Lung (tissue), 12 donors: Measurements from ENCODE around the gene TSEN34. TPM values are rescaled to one million over a fixed set of nuclear protein-coding genes. Genes with fewer than 3 reads are reported as not detected.
A peak's percentile ranks its signal among the peaks of the same experiment; 100 is the strongest.
"Not testable (repeated sequence)": the region's sequence is repeated elsewhere in the genome, so short reads cannot be mapped to it uniquely, and the experiment has no call there.

Source experiments
- ATAC-seq: fragments of 200-7000 bp; cut with Tn5 transposase; one replicate; pipeline ENCODE4 v1.9.1; 2020; ENCODE audit warnings: moderate number of reproducible peaks; ENCODE audit not compliant: insufficient read depth, low FRiP score
- DNase-seq, 3 donors: peaks; one replicate each; pipeline ENCODE4 v3.0.0-alpha.2; 2013 to 2017
- H3K27ac ChIP-seq, 2 donors: one replicate each; pipeline ENCODE4 v1.5.1; 2013; ENCODE audit warnings: mild to moderate bottlenecking in 2 of 2, moderate library complexity in 2 of 2, control low read depth in 1 of 2, inconsistent platforms in 1 of 2, low read depth in 1 of 2, low read length in 1 of 2
- H3K27me3 ChIP-seq, 3 donors: one replicate each; pipeline ENCODE4 v1.5.1; 2013; ENCODE audit warnings: low read length in 2 of 3; ENCODE audit not compliant: control insufficient read depth in 3 of 3, insufficient read depth in 3 of 3
- H3K36me3 ChIP-seq, 4 donors: one replicate each; pipeline ENCODE4 v1.5.1; 2013; ENCODE audit warnings: low read length in 4 of 4, mild to moderate bottlenecking in 1 of 4, moderate library complexity in 1 of 4; ENCODE audit not compliant: control insufficient read depth in 4 of 4, insufficient read depth in 4 of 4
- H3K4me1 ChIP-seq, 5 donors: one replicate each; pipeline ENCODE4 v1.5.1; 2013; ENCODE audit warnings: low read length in 5 of 5, mild to moderate bottlenecking in 2 of 5, moderate library complexity in 1 of 5; ENCODE audit not compliant: control insufficient read depth in 5 of 5, insufficient read depth in 5 of 5
- H3K4me3 ChIP-seq: one replicate; pipeline ENCODE4 v1.5.1; 2013; ENCODE audit warnings: mild to moderate bottlenecking, control low read depth, moderate library complexity
- H3K9ac ChIP-seq, 2 donors: one replicate each; pipeline ENCODE4 v1.5.1; 2013; ENCODE audit warnings: low read length in 2 of 2, control low read depth in 1 of 2; ENCODE audit not compliant: insufficient read depth in 1 of 2
- H3K9me3 ChIP-seq, 4 donors: one replicate each; pipeline ENCODE4 v1.5.1; 2013; ENCODE audit warnings: low read length in 3 of 4, mild to moderate bottlenecking in 1 of 4, moderate library complexity in 1 of 4; ENCODE audit not compliant: control insufficient read depth in 4 of 4, insufficient read depth in 3 of 4
- WGBS, 2 donors: extraction: QIAGEN DNeasy Blood & Tissue Kit; methylation state at CpG; one replicate each; pipeline ENCODE4 v1.1.7; 2013; 5-methylcytosine and 5-hydroxymethylcytosine counted together
- polyA plus RNA-seq, 2 donors: library from polyadenylated mRNA; stranded (reverse); fragments of 200-250 nt; gene quantifications; one replicate each; pipeline ENCODE4 v1.2.1, GENCODE V29; 2013
- total RNA-seq, 2 donors: library from RNA; depleted of rRNA in 1 of 2; stranded (reverse); fragments of >200 nt in 1 of 2; gene quantifications; one replicate each; pipeline ENCODE4 v1.2.1, GENCODE V29; 2014 to 2021
- TF ChIP-seq, protein P1 (sequence below): IDR thresholded peaks from 2 replicates; pipeline ENCODE4 v1.5.1; 2012; ENCODE audit warnings: mild to moderate bottlenecking; ENCODE audit errors: control extremely low read depth, extremely low read depth
- donor health status: control.
- donor health status: control.
- donor health status: Bipolar disorder and iron deficiency.
- donor health status: healthy.
- donor health status: DM: yes; HTN: yes; CAD: no.

TSEN34 gene
- total and polyA plus RNA-seq, 4 donors = 38.0 to 102 (median 55.2) TPM

DNA sequence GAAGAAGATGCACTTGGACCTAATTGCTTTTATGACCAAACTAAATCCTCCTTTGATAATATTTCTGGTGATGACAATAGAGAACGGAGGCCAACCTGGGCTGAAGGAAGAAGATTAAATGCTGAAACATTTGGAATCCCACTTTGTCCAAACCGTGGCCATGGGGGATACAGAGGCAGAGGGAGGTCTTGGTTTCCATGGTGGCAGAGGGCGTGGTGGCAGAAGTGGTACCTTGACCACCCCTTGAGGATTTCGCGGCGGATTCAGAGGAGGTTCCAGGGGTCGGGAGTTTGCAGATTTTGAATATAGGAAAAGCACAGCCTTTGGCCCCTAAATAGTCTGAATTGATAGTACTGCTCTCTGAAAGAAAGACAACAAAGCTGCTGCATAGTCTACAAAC lies 38.9 kb downstream of the TSEN34 start:
- ATAC-seq (no peak), DNase-seq (no peak)
- no peaks in the 10 kb centered on the region for H3K9me3 ChIP-seq
- H3K4me1 ChIP-seq = no peaks in the 10 kb centered on the region
- peaks cover 0 to 5% (median 0%) of the 10 kb centered on the region in 3 donors for H3K27me3 ChIP-seq
- 86 to 93% methylated on average over 7 of the region's 7 CpGs for WGBS, 2 donors
- no peak overlapping the region for H3K4me3 ChIP-seq
- TF ChIP-seq, protein P1, sequence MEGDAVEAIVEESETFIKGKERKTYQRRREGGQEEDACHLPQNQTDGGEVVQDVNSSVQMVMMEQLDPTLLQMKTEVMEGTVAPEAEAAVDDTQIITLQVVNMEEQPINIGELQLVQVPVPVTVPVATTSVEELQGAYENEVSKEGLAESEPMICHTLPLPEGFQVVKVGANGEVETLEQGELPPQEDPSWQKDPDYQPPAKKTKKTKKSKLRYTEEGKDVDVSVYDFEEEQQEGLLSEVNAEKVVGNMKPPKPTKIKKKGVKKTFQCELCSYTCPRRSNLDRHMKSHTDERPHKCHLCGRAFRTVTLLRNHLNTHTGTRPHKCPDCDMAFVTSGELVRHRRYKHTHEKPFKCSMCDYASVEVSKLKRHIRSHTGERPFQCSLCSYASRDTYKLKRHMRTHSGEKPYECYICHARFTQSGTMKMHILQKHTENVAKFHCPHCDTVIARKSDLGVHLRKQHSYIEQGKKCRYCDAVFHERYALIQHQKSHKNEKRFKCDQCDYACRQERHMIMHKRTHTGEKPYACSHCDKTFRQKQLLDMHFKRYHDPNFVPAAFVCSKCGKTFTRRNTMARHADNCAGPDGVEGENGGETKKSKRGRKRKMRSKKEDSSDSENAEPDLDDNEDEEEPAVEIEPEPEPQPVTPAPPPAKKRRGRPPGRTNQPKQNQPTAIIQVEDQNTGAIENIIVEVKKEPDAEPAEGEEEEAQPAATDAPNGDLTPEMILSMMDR = no peak
- peak overlapping the region in 1 of 2 donors; percentile 16 for H3K9ac ChIP-seq
- no peak overlapping the region for H3K27ac ChIP-seq
- no peaks in the 10 kb centered on the region for H3K36me3 ChIP-seq

DNA sequence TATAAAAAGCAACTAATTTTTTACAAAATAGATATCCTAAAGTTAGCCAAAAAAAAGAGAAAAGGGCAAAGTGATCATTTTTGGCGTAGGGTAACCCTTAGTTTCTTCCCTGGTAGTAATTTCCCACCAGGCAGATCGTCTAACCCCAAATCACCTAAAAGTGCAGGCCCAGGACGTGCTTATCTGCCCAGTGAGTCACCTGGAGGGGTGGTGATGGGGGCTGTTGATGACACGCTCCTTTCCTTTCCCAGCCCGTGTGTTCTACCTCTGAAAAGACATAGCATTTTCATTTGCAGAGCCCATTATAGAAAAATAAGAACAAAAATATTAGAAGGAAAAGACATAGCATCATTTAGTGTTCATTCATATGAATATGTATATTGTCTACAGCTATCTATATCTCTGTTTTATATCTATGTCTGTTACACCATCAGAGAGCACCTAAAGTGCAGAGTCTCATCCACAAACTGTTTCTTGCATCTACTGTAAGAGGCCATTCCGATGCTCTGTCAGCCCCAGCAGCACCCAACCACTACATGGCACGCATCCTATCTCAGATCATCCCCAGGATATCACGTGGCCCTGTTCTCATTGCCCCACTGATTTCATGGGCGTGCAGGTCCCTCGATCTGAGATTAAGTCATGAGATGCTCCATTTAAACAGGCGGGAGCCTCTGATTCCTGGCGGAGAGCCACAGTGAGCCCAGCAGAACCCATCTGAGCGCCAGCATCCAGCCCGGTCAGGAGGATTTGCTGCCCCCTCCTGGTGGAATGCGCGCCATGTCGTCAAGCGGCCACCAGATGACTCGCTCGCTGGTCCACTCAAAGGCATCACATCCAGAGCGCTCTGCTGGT lies 40.2 kb downstream of the TSEN34 start:
- Histone ChIP-seq H3K36me3 (no peaks in the 10 kb centered on the region), H3K4me1 (no peaks in the 10 kb centered on the region), H3K9me3 (no peaks in the 10 kb centered on the region), H3K27me3 (peaks cover 0 to 5% (median under 1%) of the 10 kb centered on the region in 3 donors), H3K9ac (no peak overlapping the region), H3K27ac (no peak overlapping the region), H3K4me3 (no peak overlapping the region)
- 22 to 28% methylated on average over 21 of the region's 21 CpGs for WGBS, 2 donors
- DNase-seq (peak; percentile 77 to 91 (median 89)), ATAC-seq (peak; percentile 95)
- TF ChIP-seq, protein P1 = peak; percentile 95

DNA sequence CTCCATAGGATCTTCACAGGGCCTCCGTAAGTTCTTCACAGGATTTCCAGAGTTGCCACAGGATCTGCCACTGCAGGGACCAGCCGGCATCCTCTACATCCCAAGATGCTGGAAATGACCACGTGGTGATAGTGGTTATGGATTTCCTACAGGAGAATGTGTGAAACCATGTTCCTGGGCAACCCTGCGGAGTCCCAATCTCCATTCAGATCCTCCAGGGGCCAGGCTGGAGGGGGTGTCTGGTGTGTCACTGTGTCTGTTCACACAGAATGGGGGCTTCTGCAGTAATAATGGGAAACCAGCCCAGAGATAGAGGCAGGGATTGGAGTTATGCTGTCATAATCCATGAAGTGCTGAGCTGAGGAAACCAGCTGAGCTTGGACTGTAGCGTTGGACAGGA lies 42.8 kb downstream of the TSEN34 start:
- DNase-seq (no peak), ATAC-seq (no peak)
- no peaks in the 10 kb centered on the region for H3K9me3 ChIP-seq
- H3K27me3 ChIP-seq = peaks cover 0 to 5% (median 4%) of the 10 kb centered on the region in 3 donors
- WGBS, 2 donors = 5 to 86% methylated on average over 5 of the region's 5 CpGs
- TF ChIP-seq, protein P1 = no peak
- H3K4me1 ChIP-seq = no peaks in the 10 kb centered on the region
- no peaks in the 10 kb centered on the region for H3K36me3 ChIP-seq
- no peak overlapping the region for H3K27ac ChIP-seq
- no peak overlapping the region for H3K9ac ChIP-seq
- no peak overlapping the region for H3K4me3 ChIP-seq

DNA sequence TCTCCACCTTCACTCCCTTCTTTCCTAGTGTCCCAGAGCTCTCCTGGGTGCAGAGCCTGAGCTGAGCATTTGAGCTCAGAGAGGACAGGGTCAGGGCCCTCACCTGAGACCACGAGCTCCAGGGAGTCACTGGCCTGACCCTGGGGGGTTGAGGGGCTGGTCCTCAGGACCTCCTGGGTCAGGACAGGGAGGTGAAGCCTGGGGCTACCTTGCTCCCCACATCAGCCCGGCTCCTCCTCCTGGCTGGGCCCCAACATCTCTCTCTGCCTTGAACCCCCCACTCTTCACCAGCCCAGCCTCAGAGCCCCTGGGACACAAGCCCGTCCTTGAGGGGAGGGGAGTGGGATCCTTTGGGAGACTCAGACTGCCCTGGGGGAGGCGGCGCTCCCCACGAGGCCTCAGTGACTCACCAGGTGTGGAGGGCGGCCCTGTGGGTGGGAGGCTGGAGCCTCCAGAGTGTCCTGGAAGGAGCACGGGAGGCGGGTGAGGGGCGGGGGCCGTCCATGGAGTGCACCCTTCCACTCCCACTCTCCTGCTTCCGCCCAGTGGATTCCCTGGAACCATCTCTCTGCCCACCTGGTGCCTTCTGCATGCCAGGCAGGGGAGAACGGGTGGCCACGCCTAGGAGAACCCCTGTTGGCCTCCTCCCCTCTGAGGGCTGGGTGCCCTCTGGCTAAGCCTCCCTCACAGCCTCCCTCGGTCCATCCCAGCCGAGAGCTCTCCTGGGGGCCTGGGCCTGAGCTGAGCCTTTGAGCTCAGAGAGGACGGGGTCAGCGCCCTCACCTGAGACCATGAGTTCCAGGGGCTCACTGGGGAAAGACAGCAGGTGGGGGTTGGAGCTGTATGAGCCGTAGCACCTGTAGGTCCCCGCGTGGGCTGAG lies 48.6 kb downstream of the TSEN34 start:
- DNase-seq, H3K36me3 ChIP-seq, H3K27ac ChIP-seq, H3K4me3 ChIP-seq, H3K4me1 ChIP-seq, ATAC-seq, H3K9ac ChIP-seq, H3K9me3 ChIP-seq, H3K27me3 ChIP-seq: not testable (repeated sequence)
- 70 to 87% methylated on average over 14 to 15 of the region's 21 CpGs for WGBS, 2 donors

DNA sequence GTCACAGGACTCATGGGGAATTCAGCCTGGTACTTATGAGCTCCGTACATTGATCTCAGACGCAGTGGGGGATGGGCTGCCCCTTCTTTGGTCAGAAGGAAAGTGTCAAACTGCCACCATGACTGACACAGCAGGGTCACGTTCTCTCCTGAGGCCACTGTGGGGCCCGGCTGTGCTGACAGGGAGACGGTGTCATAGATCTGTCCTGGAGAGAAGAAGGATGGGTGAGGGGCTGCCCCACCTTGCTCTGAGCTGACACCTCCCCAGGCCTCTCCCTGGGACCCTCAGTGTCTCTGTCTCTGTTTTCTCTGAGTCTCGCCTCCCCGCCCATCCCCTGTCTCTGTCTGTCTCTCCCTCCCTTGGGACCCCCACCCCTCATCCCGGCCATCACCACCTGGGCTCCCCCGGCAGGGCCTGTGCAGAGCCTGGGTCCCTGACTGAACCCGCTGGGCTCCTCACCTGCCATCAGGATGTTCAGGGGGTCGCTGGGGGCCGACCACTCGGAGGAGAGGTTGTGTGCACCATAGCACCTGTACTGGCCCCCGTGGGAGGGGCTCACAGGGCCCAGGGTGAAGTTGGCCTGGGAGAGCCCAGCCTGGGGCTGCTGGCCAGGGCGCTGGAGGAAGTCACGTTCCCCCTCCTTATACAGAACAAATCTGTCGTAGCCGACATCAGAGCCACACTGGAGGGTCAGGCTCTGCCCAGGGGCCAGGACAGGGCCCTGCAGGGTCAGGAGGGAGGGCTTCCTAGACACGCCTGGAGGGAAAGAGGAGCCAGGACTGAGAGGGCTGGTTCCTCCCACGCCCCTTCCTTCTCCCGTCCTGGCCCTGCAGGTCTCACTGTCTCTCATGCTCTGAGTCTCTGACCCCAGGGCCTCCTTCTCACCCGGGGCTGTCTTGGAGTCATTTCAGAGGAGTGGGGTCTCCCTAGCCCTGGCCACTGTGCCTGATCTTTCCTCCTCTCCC lies 49.5 kb downstream of the TSEN34 start:
- not testable (repeated sequence) for ATAC-seq, H3K9me3 ChIP-seq, H3K9ac ChIP-seq, H3K4me1 ChIP-seq, H3K27ac ChIP-seq, H3K36me3 ChIP-seq, DNase-seq, H3K4me3 ChIP-seq, H3K27me3 ChIP-seq
- WGBS, 2 donors = 61 to 77% methylated on average over 16 to 17 of the region's 22 CpGs
